ENCODE data around the gene GPR108. TPM values are rescaled to one million over a fixed set of nuclear protein-coding genes. Genes with fewer than 3 reads are reported as not detected.
A peak's percentile ranks its signal among the peaks of the same experiment; 100 is the strongest.

GPR108 gene
- total and polyA plus RNA-seq, 2 of the 13 experiments (the other 11 are each of a cell fraction or from before 2014, with no cell fraction given) = 36.4 to 63.0 TPM

- TF ChIP-seq CSRNP1 (CRISPR knock-in tag; IDR thresholded peaks at IDR 0.05) = no peak
- peak; percentile 92 for TF ChIP-seq ZC3H4 (CRISPR knock-in tag; IDR thresholded peaks at IDR 0.05; ENCODE audit: borderline replicate concordance)
- TF ChIP-seq, protein P1, sequence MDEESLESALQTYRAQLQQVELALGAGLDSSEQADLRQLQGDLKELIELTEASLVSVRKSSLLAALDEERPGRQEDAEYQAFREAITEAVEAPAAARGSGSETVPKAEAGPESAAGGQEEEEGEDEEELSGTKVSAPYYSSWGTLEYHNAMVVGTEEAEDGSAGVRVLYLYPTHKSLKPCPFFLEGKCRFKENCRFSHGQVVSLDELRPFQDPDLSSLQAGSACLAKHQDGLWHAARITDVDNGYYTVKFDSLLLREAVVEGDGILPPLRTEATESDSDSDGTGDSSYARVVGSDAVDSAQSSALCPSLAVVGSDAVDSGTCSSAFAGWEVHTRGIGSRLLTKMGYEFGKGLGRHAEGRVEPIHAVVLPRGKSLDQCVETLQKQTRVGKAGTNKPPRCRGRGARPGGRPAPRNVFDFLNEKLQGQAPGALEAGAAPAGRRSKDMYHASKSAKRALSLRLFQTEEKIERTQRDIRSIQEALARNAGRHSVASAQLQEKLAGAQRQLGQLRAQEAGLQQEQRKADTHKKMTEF (CRISPR knock-in tag; IDR thresholded peaks at IDR 0.05) = peak; percentile 94; the same call in 1 of the 2 replicates
- peak; percentile 66; the same call in 1 of the 2 replicates for TF ChIP-seq KDM5B (CRISPR knock-in tag; IDR thresholded peaks at IDR 0.05; ENCODE audit: borderline replicate concordance)
- TF ChIP-seq, protein P2, sequence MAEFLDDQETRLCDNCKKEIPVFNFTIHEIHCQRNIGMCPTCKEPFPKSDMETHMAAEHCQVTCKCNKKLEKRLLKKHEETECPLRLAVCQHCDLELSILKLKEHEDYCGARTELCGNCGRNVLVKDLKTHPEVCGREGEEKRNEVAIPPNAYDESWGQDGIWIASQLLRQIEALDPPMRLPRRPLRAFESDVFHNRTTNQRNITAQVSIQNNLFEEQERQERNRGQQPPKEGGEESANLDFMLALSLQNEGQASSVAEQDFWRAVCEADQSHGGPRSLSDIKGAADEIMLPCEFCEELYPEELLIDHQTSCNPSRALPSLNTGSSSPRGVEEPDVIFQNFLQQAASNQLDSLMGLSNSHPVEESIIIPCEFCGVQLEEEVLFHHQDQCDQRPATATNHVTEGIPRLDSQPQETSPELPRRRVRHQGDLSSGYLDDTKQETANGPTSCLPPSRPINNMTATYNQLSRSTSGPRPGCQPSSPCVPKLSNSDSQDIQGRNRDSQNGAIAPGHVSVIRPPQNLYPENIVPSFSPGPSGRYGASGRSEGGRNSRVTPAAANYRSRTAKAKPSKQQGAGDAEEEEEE (CRISPR knock-in tag; IDR thresholded peaks at IDR 0.05; ENCODE audit: borderline replicate concordance) = no peak; the same call in 1 of the 2 replicates
- TF ChIP-seq RCOR2 (CRISPR knock-in tag; IDR thresholded peaks at IDR 0.05) = peak; percentile 72; the same call in 1 of the 2 replicates
- peak; percentile 63 for TF ChIP-seq JARID2 (CRISPR knock-in tag; IDR thresholded peaks at IDR 0.05; ENCODE audit: insufficient replicate concordance)
- TF ChIP-seq, protein P3, sequence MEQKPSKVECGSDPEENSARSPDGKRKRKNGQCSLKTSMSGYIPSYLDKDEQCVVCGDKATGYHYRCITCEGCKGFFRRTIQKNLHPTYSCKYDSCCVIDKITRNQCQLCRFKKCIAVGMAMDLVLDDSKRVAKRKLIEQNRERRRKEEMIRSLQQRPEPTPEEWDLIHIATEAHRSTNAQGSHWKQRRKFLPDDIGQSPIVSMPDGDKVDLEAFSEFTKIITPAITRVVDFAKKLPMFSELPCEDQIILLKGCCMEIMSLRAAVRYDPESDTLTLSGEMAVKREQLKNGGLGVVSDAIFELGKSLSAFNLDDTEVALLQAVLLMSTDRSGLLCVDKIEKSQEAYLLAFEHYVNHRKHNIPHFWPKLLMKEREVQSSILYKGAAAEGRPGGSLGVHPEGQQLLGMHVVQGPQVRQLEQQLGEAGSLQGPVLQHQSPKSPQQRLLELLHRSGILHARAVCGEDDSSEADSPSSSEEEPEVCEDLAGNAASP (CRISPR knock-in tag; IDR thresholded peaks at IDR 0.05; ENCODE audit: borderline replicate concordance) = peak; percentile 97
- TF ChIP-seq ZNF232 (CRISPR knock-in tag; IDR thresholded peaks at IDR 0.05; ENCODE audit: borderline replicate concordance) = no peak
- TF ChIP-seq KLF6 (CRISPR knock-in tag; IDR thresholded peaks at IDR 0.05) = peak; percentile 70; the same call in 1 of the 2 replicates
- TF ChIP-seq ZNF230 (CRISPR knock-in tag; IDR thresholded peaks at IDR 0.05) = peak; percentile 53; the same call in 1 of the 2 replicates
- TF ChIP-seq ZNF180 (CRISPR knock-in tag; IDR thresholded peaks at IDR 0.05; ENCODE audit: borderline replicate concordance, low read depth) = no peak
- peak; percentile 60 for TF ChIP-seq XRCC5 (optimal IDR thresholded peaks at IDR 0.05; ENCODE audit: low read length)
- TF ChIP-seq ZNF496 (CRISPR knock-in tag; IDR thresholded peaks at IDR 0.05; ENCODE audit: insufficient replicate concordance) = no peak
- TF ChIP-seq ZEB1 (IDR thresholded peaks at IDR 0.05; ENCODE audit: insufficient replicate concordance, low read depth) = peak; percentile 76
- TF ChIP-seq U2AF2 (IDR thresholded peaks at IDR 0.05; ENCODE audit: low read depth, low read length) = 0 out of 2 replicates have a peak, but pooled peaks have one; percentile 41
- TF ChIP-seq, protein P4, sequence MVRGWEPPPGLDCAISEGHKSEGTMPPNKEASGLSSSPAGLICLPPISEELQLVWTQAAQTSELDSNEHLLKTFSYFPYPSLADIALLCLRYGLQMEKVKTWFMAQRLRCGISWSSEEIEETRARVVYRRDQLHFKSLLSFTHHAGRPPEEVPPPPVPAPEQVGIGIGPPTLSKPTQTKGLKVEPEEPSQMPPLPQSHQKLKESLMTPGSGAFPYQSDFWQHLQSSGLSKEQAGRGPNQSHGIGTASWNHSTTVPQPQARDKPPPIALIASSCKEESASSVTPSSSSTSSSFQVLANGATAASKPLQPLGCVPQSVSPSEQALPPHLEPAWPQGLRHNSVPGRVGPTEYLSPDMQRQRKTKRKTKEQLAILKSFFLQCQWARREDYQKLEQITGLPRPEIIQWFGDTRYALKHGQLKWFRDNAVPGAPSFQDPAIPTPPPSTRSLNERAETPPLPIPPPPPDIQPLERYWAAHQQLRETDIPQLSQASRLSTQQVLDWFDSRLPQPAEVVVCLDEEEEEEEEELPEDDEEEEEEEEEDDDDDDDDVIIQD (CRISPR knock-in tag; IDR thresholded peaks at IDR 0.05; ENCODE audit: low read depth) = peak; percentile 65; the same call in 1 of the 2 replicates
- no peak for TF ChIP-seq MTF2 (CRISPR knock-in tag; IDR thresholded peaks at IDR 0.05; ENCODE audit: borderline replicate concordance)
These were observed 16.8 kb downstream of the GPR108 start, which contains the start of gene C3 (continued) for GRCh38 chr19:6720369-6721137.
